Measurements from ENCODE around the gene SMARCE1.

The SMARCE1 gene

GRCh38 chr17:40582328-40582901 is 65.2 kb downstream of the SMARCE1 start:
- no peak for DNase-seq (ENCODE audit: low read depth in 2 of 2)

GRCh38 chr17:40580140-40580539 is 67.5 kb downstream of the SMARCE1 start:
- no peak for DNase-seq (ENCODE audit: low read depth in 2 of 2)

GRCh38 chr17:40579471-40579870 is 68.1 kb downstream of the SMARCE1 start:
- no peak for DNase-seq (ENCODE audit: low read depth in 2 of 2)

- DNase-seq (ENCODE audit: low read depth in 2 of 2): no peak
These were observed 70.0 kb downstream of the SMARCE1 start for GRCh38 chr17:40577611-40578065.

- no peak for DNase-seq (ENCODE audit: low read depth in 2 of 2)
These were observed 71.4 kb downstream of the SMARCE1 start for GRCh38 chr17:40576113-40576740.
